Liver (tissue), 3 donors: Measurements from ENCODE around the gene MUSK.

Source experiments
- CTCF ChIP-seq: fragments of 150-350 bp; IDR thresholded peaks from 2 replicates; pipeline ENCODE4 v1.5.1; 2017; ENCODE audit warnings: improper control_type of control experiment, low read depth, low read length; ENCODE audit not compliant: missing input control
- GABPA ChIP-seq, 2 donors: IDR thresholded peaks in 1 of 2; conservative IDR thresholded peaks in 1 of 2; 2 replicates each; pipeline ENCODE4 v1.6.1; 2016; ENCODE audit warnings: antibody characterized with exemption in 2 of 2, mild to moderate bottlenecking in 1 of 2, moderate library complexity in 1 of 2
- HNF4A ChIP-seq, 2 donors: conservative IDR thresholded peaks; 2 replicates each; pipeline ENCODE4 v1.6.1; 2016; ENCODE audit warnings: antibody characterized with exemption in 2 of 2, mild to moderate bottlenecking in 2 of 2
- MAX ChIP-seq: IDR thresholded peaks from 2 replicates; pipeline ENCODE4 v1.6.1; 2016; ENCODE audit warnings: antibody characterized with exemption
- ZBTB33 ChIP-seq: IDR thresholded peaks from 2 replicates; pipeline ENCODE4 v1.6.1; 2016; ENCODE audit warnings: antibody characterized with exemption
- donor health status: healthy.
- donor health status: healthy.

- TF ChIP-seq CTCF: no peak
- no peak for TF ChIP-seq HNF4A (conservative IDR thresholded peaks at IDR 0.05)
- no peak for TF ChIP-seq ZBTB33
- TF ChIP-seq GABPA (IDR thresholded peaks at IDR 0.05 in 1 of 2, conservative IDR thresholded peaks at IDR 0.05 in 1 of 2): no peak
- TF ChIP-seq MAX: no peak
Measured at GRCh38 chr9:110788871-110789270, 120.3 kb downstream of the MUSK start.
